ENCODE measurements around the gene C17orf114.

C17orf114 gene

GRCh38 chr17:4788159-4788806 is 13.8 kb downstream of the C17orf114 start:
- DNase-seq (ENCODE audit: low read depth): no peak

DNA sequence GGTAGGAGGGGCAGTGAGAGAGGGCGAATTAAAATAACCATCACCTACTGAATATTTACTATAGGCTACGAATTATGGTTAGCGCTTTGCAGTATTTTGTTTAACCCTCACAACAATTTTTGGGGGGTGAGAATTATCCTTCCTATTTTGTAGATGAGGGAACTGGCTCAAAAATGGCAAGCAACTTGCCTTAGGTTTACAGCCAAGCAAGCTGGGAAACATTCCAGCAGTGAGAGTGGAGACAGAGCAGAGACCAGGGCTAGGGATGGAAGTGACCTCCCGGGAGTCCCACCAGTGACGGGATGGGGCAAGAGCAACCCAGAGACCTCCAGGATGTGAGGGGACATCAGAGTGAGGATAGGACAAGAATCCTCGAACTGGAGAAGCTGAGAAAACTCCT is 15.6 kb downstream of the C17orf114 start:
- no peak for DNase-seq (ENCODE audit: low read depth)

DNA sequence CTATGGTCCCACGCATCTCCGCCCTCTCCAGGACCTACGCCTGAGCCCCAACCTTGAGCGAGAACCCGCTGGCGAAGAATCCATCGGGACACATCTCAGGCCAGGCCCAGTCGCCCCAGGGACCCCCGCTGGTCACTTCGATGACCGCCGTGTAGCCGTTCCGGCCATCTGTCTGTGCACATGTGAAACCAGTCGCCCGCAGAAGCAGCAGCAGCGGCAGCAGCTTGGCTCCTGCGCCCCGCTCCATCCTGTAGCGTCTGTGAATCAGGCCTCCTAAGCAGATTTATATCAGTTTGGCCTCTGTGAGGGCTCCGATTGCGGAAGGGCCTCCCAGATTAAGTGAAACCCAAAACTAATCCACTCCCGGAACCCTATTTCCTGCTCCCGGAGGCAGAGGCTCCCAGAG is 16.0 kb downstream of the C17orf114 start, which contains the start of gene VMO1:
TSS of gene VMO1 (minus strand) at position 259 of the 406 bp plus-strand sequence. CDS start at position 247, 12 bp downstream.
- no peak for DNase-seq (ENCODE audit: low read depth)

- DNase-seq (ENCODE audit: low read depth): no peak
These were observed 16.6 kb downstream of the C17orf114 start for GRCh38 chr17:4785311-4786105.

GRCh38 chr17:4782652-4783051 is 19.5 kb downstream of the C17orf114 start:
- DNase-seq (ENCODE audit: low read depth): no peak

DNA sequence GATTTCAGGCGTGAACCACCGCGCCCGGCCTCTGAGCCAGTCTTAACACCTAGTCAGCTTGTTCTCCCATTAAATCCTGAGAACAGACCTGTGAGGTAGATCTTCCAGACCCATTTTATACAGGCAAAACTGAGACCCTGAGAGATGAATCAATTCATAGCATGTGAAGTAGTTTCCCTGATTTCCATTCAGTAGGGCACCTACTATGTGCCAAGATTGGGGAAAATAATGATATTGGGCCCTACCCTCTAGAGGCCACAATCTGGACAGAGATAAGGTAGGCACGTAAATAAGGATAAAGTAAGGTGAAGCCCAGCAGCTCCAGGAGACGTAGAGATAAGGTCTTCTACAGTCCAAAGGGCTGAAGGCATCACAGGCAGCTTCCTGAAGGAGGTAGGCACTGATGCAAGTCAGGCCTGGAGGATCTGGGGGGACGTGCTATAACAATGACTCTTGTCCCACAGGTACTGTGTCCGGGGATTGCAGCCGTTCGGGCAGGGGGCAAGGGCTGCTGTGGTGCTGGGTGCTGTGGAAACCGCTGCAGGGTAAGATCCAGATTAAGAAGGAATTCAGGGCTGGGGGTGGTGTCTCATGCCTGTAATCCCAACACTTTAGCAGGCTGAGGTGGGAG is 21.7 kb downstream of the C17orf114 start:
- DNase-seq (ENCODE audit: low read depth): no peak

DNA sequence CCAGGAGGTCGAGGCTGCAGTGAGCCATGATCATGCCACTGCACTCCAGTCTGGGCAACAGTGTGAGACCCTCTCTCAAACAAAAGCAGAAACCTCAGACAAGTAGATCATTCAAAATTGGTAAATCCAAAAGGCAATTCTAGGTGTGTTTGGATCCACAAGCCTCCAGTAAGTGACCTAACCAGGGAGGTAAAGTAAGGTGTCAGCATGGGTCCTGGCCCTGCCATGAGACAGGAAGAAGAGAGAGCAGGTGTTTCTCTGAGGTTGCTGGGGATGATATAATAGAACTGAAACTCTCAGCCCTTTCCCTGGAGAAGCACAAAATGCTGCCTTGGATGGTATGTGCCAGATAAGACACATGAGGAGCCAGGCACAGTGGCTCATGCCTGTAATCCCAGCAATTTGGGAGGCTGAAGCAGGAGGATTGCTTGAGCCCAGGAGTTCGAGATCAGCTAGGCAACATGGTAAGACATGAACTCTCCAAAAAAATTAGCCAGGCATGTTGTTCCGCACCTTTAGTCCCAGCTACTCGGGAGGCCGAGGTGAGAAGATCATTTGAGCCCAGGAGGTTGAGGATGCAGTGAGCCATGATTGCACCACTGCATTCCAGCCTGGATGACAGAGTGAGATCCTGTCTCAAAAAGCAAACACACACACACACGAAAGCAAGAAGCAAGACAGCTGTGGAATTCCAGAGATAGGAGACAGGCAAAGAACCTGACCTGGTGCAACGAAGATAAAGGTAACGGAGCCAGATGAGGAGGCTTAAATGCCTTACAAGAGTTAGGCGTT is 24.0 kb downstream of the C17orf114 start:
- no peak for DNase-seq (ENCODE audit: low read depth)

DNA sequence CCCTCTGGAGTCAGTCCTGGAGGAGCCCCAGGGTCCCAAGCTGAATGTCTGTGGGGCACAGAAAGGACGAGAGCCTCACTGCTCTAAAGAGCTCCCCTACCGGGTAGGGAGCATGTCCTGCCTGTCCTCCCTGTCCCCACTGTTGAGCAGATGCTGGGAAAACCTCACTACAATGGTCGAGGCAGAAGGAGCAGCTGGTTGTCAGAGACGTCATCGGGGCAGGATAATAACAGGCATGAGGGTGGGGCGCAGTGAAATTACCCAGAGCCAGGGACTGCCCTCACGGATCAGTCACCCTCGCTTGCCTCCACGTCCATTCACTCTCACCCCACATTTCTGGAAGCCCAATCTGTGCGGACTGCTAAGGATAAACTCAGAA is 29.9 kb downstream of the C17orf114 start:
- no peak for DNase-seq (ENCODE audit: low read depth)

DNA sequence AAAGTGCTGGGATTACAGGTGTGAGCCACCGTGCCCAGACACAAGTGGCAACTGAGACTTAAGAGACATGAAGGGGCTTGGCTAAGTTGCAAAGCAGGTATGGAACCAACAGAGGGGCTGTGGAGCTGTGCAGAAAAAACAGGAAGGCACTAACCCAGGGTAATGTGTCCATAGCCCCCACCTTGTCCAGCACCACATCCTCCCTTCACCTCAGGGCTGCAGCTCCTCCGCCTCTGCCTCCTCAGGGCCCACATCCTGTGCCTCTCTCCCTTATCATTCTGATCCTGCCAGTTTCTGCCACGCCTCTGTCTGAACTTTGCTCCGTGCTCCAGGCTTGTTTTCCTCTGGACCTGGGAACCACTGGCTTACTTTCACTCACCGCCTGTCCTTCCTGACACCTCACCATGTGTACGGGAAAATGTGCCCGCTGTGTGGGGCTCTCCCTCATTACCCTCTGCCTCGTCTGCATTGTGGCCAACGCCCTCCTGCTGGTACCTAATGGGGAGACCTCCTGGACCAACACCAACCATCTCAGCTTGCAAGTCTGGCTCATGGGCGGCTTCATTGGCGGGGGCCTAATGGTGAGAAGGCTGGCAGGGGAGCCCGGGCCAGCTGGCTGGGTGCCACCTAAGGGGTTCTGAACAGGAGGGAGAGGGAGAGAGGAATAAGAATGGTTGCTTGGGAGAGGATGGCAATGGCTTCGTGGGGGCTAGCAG is 30.5 kb downstream of the C17orf114 start, which contains the start of gene TM4SF5:
TSS of gene TM4SF5 (plus strand) at position 368 of the 716 bp plus-strand sequence. CDS start at position 405, 37 bp downstream.
- no peak for DNase-seq (ENCODE audit: low read depth)

GRCh38 chr17:4769628-4770027 is 32.5 kb downstream of the C17orf114 start:
- no peak for DNase-seq (ENCODE audit: low read depth)

DNA sequence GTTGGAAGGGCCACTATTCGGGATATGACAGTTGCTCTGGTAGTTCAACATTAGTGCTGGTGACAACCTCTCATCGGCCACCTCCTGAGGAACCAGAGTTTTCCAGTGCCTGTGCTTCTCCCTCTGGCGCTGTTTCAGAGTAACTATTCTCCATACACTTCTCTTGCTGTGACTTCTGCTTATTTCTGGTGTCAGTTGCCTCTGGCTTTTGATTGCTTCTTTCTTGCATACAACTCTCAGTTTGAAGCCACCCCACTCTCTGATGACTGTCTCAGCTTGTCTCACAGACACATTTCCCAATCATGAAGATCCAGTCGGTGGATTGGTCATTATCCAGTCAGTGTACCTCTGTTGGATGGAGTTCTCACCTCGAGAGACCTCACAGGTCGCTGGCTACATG is 33.8 kb downstream of the C17orf114 start:
- DNase-seq (ENCODE audit: low read depth): no peak

- no peak for DNase-seq (ENCODE audit: low read depth)
These were observed 35.4 kb downstream of the C17orf114 start for GRCh38 chr17:4766723-4767122.

GRCh38 chr17:4766201-4766600 is 35.9 kb downstream of the C17orf114 start:
- no peak for DNase-seq (ENCODE audit: low read depth)

DNA sequence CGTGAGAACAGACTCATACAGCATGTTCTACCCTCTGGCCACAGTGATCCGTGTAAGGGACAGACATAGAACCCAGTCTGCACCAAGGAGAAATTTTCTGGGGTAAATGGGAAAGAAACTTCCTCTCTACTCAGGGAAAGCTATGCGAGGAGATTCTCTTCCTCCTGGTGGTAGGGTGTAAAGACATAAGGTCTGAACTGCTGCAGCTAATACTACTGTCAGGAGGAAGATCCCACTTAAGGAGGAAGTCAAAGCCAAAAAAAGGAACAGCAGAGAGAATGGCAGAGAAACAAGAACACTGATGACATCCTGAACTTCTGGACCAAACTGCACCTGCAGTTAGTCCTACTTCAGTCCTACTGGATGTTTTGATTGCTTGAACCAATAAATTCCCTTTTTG is 37.5 kb downstream of the C17orf114 start:
- DNase-seq (ENCODE audit: low read depth): no peak

- DNase-seq (ENCODE audit: low read depth): no peak
These were observed 42.3 kb downstream of the C17orf114 start for GRCh38 chr17:4759776-4760236.

DNA sequence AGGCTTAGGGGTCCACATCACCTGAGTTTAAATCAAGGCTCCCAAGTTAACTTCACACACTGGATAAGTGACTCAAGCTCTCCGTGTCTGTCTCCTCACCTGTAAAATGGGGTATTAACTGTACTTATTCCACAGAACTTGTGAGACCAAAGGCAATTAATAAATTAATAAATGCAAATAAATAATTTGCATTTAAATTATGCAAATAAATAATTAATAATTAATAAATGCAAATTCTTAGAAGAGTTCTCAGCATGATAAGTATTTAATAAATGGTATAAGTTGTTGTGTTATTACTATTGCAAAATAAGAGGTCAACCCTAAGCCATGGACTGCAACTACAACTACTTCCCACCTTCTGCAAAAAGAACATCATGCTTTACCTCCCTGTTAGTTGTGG is 48.7 kb downstream of the C17orf114 start:
- no peak for DNase-seq (ENCODE audit: low read depth)

DNA sequence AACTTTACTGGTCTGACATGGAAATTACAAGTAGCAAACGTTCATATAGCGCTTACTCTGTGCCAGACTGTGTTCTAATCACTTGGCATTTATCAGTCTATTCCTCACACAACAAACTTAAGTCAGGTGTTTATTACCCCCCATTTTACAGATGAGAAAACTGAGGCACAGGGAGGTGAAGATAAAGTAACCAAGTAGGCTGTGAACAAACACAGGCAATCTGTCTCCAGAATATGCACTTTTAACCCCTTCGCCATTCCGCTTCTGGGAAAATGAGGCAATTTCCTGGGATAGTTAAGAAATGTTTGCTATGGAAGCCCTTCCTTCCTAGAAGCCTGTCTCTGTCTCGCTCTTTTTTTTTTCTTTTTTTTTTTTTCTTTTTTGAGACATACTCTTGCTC is 50.2 kb downstream of the C17orf114 start:
- no peak for DNase-seq (ENCODE audit: low read depth)
